Cerebellar nuclear complex (tissue), 1 donor: ENCODE results near the gene RP2.

Experiments
- DNase-seq, 2 experiments: peaks; one replicate each; lab custom pipeline; 2025; lab: John Stamatoyannopoulos, UW

The RP2 gene

GRCh38 chrX:46844913-46845312 lies 8.1 kb downstream of the RP2 start:
- DNase-seq, result no peak

GRCh38 chrX:46849933-46850332 lies 13.1 kb downstream of the RP2 start:
- no peak for DNase-seq

GRCh38 chrX:46850771-46851170 lies 13.9 kb downstream of the RP2 start:
- no peak for DNase-seq

- DNase-seq, result no peak
Measured at GRCh38 chrX:46856483-46856882, 19.6 kb downstream of the RP2 start.

- no peak for DNase-seq
Measured at GRCh38 chrX:46860557-46860956, 23.7 kb downstream of the RP2 start.

- no peak for DNase-seq
Measured at GRCh38 chrX:46863072-46863471, 26.2 kb downstream of the RP2 start.

GRCh38 chrX:46864606-46865005 lies 27.8 kb downstream of the RP2 start:
- DNase-seq, result no peak

- DNase-seq, result no peak
Measured at GRCh38 chrX:46865281-46865680, 28.4 kb downstream of the RP2 start.

- no peak for DNase-seq
Measured at GRCh38 chrX:46866726-46867125, 29.9 kb downstream of the RP2 start.

GRCh38 chrX:46873746-46874145 lies 36.9 kb downstream of the RP2 start:
- DNase-seq, result no peak

GRCh38 chrX:46876901-46877300 lies 40.1 kb downstream of the RP2 start:
- DNase-seq, result no peak

- DNase-seq, result no peak
Measured at GRCh38 chrX:46882266-46882665, 45.4 kb downstream of the RP2 start.

- no peak for DNase-seq
Measured at GRCh38 chrX:46884799-46885198, 48.0 kb downstream of the RP2 start.

GRCh38 chrX:46898207-46898606 lies 61.4 kb downstream of the RP2 start:
- DNase-seq, result no peak

GRCh38 chrX:46903458-46904242 lies 66.8 kb downstream of the RP2 start:
- DNase-seq, result no peak

GRCh38 chrX:46904626-46905025 lies 67.8 kb downstream of the RP2 start:
- DNase-seq, result no peak

GRCh38 chrX:46910415-46910814 lies 73.6 kb downstream of the RP2 start:
- DNase-seq, result no peak

GRCh38 chrX:46912098-46912602 lies 75.3 kb downstream of the RP2 start, which contains the start of gene JADE3:
Gene JADE3 (plus strand): TSS chrX:46912421. CDS start chrX:46984895, 72,474 bp downstream.
- no peak for DNase-seq

- no peak for DNase-seq
Measured at GRCh38 chrX:46912603-46913491, 76.0 kb downstream of the RP2 start.

GRCh38 chrX:46913667-46914066 lies 76.8 kb downstream of the RP2 start:
- no peak for DNase-seq

- DNase-seq, result no peak
Measured at GRCh38 chrX:46916273-46916672, 79.4 kb downstream of the RP2 start.

- DNase-seq, result no peak
Measured at GRCh38 chrX:46917622-46918021, 80.8 kb downstream of the RP2 start.

GRCh38 chrX:46918434-46918833 lies 81.6 kb downstream of the RP2 start:
- no peak for DNase-seq
